NCI-H345 treated with DMSO at 0.1 percent for 48 hours (cell line): ENCODE measurements around the gene ING5.
"Not testable (repeated sequence)": the region's sequence is repeated elsewhere in the genome, so short reads cannot be mapped to it uniquely, and the experiment has no call there.

Experiments used
- DNase-seq: peaks from one replicate; lab custom pipeline; 2025; ENCODE audit not compliant: unreplicated experiment; lab: John Stamatoyannopoulos, UW

The ING5 gene

GRCh38 chr2:241736111-241736510 lies 34.3 kb downstream of the ING5 start:
- DNase-seq = no peak

GRCh38 chr2:241738040-241738686 lies 36.3 kb downstream of the ING5 start:
- no peak for DNase-seq

GRCh38 chr2:241739177-241739576 lies 37.3 kb downstream of the ING5 start:
- DNase-seq = no peak

GRCh38 chr2:241739651-241740050 lies 37.8 kb downstream of the ING5 start:
- no peak for DNase-seq

GRCh38 chr2:241741016-241741415 lies 39.2 kb downstream of the ING5 start:
- DNase-seq = no peak

- no peak for DNase-seq
Observed at GRCh38 chr2:241742320-241742939, 40.6 kb downstream of the ING5 start.

- DNase-seq = not testable (repeated sequence)
Observed at GRCh38 chr2:241743008-241743407, 41.2 kb downstream of the ING5 start.

GRCh38 chr2:241743620-241744019 lies 41.8 kb downstream of the ING5 start:
- DNase-seq = no peak

- DNase-seq = no peak
Observed at GRCh38 chr2:241744028-241744754, 42.4 kb downstream of the ING5 start.

GRCh38 chr2:241745276-241745675 lies 43.4 kb downstream of the ING5 start:
- no peak for DNase-seq

GRCh38 chr2:241746084-241746483 lies 44.2 kb downstream of the ING5 start:
- DNase-seq = no peak

GRCh38 chr2:241748468-241749256 lies 46.8 kb downstream of the ING5 start:
- DNase-seq = no peak

GRCh38 chr2:241750076-241750840 lies 48.4 kb downstream of the ING5 start:
- DNase-seq = no peak

- no peak for DNase-seq
Observed at GRCh38 chr2:241751152-241751551, 49.3 kb downstream of the ING5 start.

GRCh38 chr2:241751776-241752175 lies 49.9 kb downstream of the ING5 start:
- DNase-seq = no peak

- DNase-seq = no peak
Observed at GRCh38 chr2:241752253-241752652, 50.4 kb downstream of the ING5 start.

GRCh38 chr2:241752689-241753276 lies 50.9 kb downstream of the ING5 start:
- no peak for DNase-seq

- no peak for DNase-seq
Observed at GRCh38 chr2:241753493-241753892, 51.7 kb downstream of the ING5 start.

GRCh38 chr2:241754042-241754441 lies 52.2 kb downstream of the ING5 start:
- no peak for DNase-seq

- no peak for DNase-seq
Observed at GRCh38 chr2:241755166-241755565, 53.3 kb downstream of the ING5 start.
